SK-N-SH treated with all-trans-retinoic acid at 6 μM for 48 hours (cell line): ENCODE results near the gene LAX1.

ENCODE experiments used
- ATAC-seq: fragments of 200-7000 bp; cut with Tn5 transposase; 3 replicates; pipeline ENCODE4 v1.9.1; 2020; ENCODE audit warnings: mild to moderate bottlenecking, moderate library complexity
- ARNTL ChIP-seq: fragments of 450-650 bp; formaldehyde crosslinking; IDR thresholded peaks from 2 replicates; pipeline ENCODE4 v1.5.0; 2020; ENCODE audit warnings: low read depth, mild to moderate bottlenecking, moderate library complexity, borderline replicate concordance
- BACH2 ChIP-seq: fragments of 250-450 bp; sonication (Bioruptor Pico); IDR thresholded peaks from 2 replicates; pipeline ENCODE4 v1.9.0; 2021; ENCODE audit warnings: mild to moderate bottlenecking, borderline replicate concordance
- CSDC2 ChIP-seq: fragments of 250-450 bp; sonication (Bioruptor Pico); IDR thresholded peaks from 2 replicates; pipeline ENCODE4 v1.5.0; 2020; ENCODE audit warnings: mild to moderate bottlenecking, moderate library complexity
- ESRRG ChIP-seq: fragments of 250-450 bp; sonication (Bioruptor Pico); IDR thresholded peaks from 2 replicates; pipeline ENCODE4 v1.6.1; 2021; ENCODE audit warnings: mild to moderate bottlenecking
- GLIS3 ChIP-seq: fragments of 250-450 bp; sonication (Bioruptor Pico); IDR thresholded peaks from 2 replicates; pipeline ENCODE4 v1.5.0; 2020; ENCODE audit warnings: mild to moderate bottlenecking, moderate library complexity
- ISL1 ChIP-seq: fragments of 250-450 bp; sonication (Bioruptor Pico); IDR thresholded peaks from 2 replicates; pipeline ENCODE4 v2.1.2; 2022; ENCODE audit warnings: mild to moderate bottlenecking, moderate library complexity
- OSR1 ChIP-seq: fragments of 250-450 bp; sonication (Bioruptor Pico); IDR thresholded peaks from 2 replicates; pipeline ENCODE4 v1.8.0; 2022; ENCODE audit warnings: moderate library complexity, mild to moderate bottlenecking, inconsistent platforms
- PPARA ChIP-seq: fragments of 250-450 bp; sonication (Bioruptor Pico); IDR thresholded peaks from 2 replicates; pipeline ENCODE4 v1.5.0; 2020; ENCODE audit warnings: mild to moderate bottlenecking, borderline replicate concordance
- RARB ChIP-seq: fragments of 250-450 bp; sonication (Bioruptor Pico); IDR thresholded peaks from 2 replicates; pipeline ENCODE4 v1.8.0; 2021; ENCODE audit warnings: mild to moderate bottlenecking, moderate library complexity
- SNAI2 ChIP-seq: fragments of 250-450 bp; sonication (Bioruptor Pico); IDR thresholded peaks from 2 replicates; pipeline ENCODE4 v1.5.0; 2020; ENCODE audit warnings: mild to moderate bottlenecking, moderate library complexity
- TOX ChIP-seq: fragments of 250-450 bp; sonication (Bioruptor Pico); IDR thresholded peaks from 2 replicates; pipeline ENCODE4 v1.8.0; 2021; ENCODE audit warnings: mild to moderate bottlenecking, moderate library complexity, borderline replicate concordance
- ZC3H10 ChIP-seq: fragments of 250-450 bp; sonication (Bioruptor Pico); IDR thresholded peaks from 2 replicates; pipeline ENCODE4 v1.5.1; 2021; ENCODE audit warnings: mild to moderate bottlenecking, moderate library complexity
- ZFP3 ChIP-seq: fragments of 250-450 bp; sonication (Bioruptor Pico); IDR thresholded peaks from 2 replicates; pipeline ENCODE4 v1.5.0; 2020; ENCODE audit warnings: mild to moderate bottlenecking, moderate library complexity
- ZFP30 ChIP-seq: fragments of 450-650 bp; formaldehyde crosslinking; IDR thresholded peaks from 2 replicates; pipeline ENCODE4 v1.5.0; 2022; ENCODE audit warnings: mild to moderate bottlenecking, moderate library complexity
- ZNF565 ChIP-seq: fragments of 450-650 bp; formaldehyde crosslinking; conservative IDR thresholded peaks from 2 replicates; pipeline ENCODE4 v1.5.0; 2020; ENCODE audit warnings: low read depth, mild to moderate bottlenecking, moderate library complexity
- ZNF70 ChIP-seq: fragments of 450-650 bp; formaldehyde crosslinking; IDR thresholded peaks from 2 replicates; pipeline ENCODE4 v1.5.0; 2020; ENCODE audit warnings: mild to moderate bottlenecking, moderate library complexity
- ZNF8 ChIP-seq: fragments of 450-650 bp; formaldehyde crosslinking; IDR thresholded peaks from 2 replicates; pipeline ENCODE4 v1.5.0; 2020; ENCODE audit warnings: mild to moderate bottlenecking, moderate library complexity
- TF ChIP-seq, protein P1 (sequence below): fragments of 250-450 bp; sonication (Bioruptor Pico); IDR thresholded peaks from 2 replicates; pipeline ENCODE4 v1.8.0; 2021; ENCODE audit warnings: low read depth, mild to moderate bottlenecking, moderate library complexity, borderline replicate concordance
- TF ChIP-seq, protein P2 (sequence below): fragments of 250-450 bp; sonication (Bioruptor Pico); IDR thresholded peaks from 2 replicates; pipeline ENCODE4 v1.5.0; 2020; ENCODE audit warnings: mild to moderate bottlenecking, moderate library complexity
- TF ChIP-seq, protein P3 (sequence below): fragments of 250-450 bp; sonication (Bioruptor Pico); IDR thresholded peaks from 2 replicates; pipeline ENCODE4 v1.5.1; 2020; ENCODE audit warnings: low read depth, mild to moderate bottlenecking, moderate library complexity
- TF ChIP-seq, protein P4 (sequence below): fragments of 250-450 bp; sonication (Bioruptor Pico); IDR thresholded peaks from 2 replicates; pipeline ENCODE4 v1.8.0; 2020; ENCODE audit warnings: mild to moderate bottlenecking, moderate library complexity, borderline replicate concordance
- TF ChIP-seq, protein P5 (sequence below): fragments of 250-450 bp; sonication (Bioruptor Pico); IDR thresholded peaks from 2 replicates; pipeline ENCODE4 v1.5.1; 2021; ENCODE audit warnings: mild to moderate bottlenecking, moderate library complexity

LAX1 gene

DNA sequence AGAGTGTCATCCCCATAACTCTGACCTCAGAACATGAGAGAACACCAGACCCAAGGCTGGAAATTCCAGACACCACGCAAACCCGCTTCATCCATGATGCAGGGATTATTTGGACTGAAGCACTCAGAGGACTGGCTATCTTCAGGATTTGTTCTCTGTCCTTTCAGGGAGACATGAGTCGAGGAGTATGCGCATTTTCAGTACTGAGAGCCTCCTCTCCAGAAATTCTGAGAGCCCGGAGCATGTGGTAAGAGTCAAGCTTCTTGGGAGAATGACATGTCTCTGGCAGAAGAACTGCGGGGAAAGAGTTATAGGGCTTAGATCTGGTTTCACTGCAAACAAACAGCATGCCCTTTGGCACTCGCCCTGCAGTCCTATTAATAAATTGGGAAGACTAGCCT, 6.9 kb downstream of the LAX1 start:
- no peak for ATAC-seq
- no peak for TF ChIP-seq ZNF565 (CRISPR knock-in tag)
- TF ChIP-seq GLIS3, result no peak
- no peak for TF ChIP-seq SNAI2
- TF ChIP-seq, protein P1, sequence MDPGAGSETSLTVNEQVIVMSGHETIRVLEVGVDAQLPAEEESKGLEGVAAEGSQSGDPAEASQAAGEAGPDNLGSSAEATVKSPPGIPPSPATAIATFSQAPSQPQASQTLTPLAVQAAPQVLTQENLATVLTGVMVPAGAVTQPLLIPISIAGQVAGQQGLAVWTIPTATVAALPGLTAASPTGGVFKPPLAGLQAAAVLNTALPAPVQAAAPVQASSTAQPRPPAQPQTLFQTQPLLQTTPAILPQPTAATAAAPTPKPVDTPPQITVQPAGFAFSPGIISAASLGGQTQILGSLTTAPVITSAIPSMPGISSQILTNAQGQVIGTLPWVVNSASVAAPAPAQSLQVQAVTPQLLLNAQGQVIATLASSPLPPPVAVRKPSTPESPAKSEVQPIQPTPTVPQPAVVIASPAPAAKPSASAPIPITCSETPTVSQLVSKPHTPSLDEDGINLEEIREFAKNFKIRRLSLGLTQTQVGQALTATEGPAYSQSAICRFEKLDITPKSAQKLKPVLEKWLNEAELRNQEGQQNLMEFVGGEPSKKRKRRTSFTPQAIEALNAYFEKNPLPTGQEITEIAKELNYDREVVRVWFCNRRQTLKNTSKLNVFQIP (CRISPR knock-in tag), result no peak
- TF ChIP-seq OSR1, result no peak
- TF ChIP-seq, protein P2, sequence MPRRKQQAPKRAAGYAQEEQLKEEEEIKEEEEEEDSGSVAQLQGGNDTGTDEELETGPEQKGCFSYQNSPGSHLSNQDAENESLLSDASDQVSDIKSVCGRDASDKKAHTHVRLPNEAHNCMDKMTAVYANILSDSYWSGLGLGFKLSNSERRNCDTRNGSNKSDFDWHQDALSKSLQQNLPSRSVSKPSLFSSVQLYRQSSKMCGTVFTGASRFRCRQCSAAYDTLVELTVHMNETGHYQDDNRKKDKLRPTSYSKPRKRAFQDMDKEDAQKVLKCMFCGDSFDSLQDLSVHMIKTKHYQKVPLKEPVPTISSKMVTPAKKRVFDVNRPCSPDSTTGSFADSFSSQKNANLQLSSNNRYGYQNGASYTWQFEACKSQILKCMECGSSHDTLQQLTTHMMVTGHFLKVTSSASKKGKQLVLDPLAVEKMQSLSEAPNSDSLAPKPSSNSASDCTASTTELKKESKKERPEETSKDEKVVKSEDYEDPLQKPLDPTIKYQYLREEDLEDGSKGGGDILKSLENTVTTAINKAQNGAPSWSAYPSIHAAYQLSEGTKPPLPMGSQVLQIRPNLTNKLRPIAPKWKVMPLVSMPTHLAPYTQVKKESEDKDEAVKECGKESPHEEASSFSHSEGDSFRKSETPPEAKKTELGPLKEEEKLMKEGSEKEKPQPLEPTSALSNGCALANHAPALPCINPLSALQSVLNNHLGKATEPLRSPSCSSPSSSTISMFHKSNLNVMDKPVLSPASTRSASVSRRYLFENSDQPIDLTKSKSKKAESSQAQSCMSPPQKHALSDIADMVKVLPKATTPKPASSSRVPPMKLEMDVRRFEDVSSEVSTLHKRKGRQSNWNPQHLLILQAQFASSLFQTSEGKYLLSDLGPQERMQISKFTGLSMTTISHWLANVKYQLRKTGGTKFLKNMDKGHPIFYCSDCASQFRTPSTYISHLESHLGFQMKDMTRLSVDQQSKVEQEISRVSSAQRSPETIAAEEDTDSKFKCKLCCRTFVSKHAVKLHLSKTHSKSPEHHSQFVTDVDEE (CRISPR knock-in tag), result no peak
- TF ChIP-seq, protein P3, sequence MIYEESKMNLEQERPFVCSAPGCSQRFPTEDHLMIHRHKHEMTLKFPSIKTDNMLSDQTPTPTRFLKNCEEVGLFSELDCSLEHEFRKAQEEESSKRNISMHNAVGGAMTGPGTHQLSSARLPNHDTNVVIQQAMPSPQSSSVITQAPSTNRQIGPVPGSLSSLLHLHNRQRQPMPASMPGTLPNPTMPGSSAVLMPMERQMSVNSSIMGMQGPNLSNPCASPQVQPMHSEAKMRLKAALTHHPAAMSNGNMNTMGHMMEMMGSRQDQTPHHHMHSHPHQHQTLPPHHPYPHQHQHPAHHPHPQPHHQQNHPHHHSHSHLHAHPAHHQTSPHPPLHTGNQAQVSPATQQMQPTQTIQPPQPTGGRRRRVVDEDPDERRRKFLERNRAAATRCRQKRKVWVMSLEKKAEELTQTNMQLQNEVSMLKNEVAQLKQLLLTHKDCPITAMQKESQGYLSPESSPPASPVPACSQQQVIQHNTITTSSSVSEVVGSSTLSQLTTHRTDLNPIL (CRISPR knock-in tag), result no peak
- TF ChIP-seq, protein P4, sequence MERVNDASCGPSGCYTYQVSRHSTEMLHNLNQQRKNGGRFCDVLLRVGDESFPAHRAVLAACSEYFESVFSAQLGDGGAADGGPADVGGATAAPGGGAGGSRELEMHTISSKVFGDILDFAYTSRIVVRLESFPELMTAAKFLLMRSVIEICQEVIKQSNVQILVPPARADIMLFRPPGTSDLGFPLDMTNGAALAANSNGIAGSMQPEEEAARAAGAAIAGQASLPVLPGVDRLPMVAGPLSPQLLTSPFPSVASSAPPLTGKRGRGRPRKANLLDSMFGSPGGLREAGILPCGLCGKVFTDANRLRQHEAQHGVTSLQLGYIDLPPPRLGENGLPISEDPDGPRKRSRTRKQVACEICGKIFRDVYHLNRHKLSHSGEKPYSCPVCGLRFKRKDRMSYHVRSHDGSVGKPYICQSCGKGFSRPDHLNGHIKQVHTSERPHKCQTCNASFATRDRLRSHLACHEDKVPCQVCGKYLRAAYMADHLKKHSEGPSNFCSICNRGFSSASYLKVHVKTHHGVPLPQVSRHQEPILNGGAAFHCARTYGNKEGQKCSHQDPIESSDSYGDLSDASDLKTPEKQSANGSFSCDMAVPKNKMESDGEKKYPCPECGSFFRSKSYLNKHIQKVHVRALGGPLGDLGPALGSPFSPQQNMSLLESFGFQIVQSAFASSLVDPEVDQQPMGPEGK, result no peak
- TF ChIP-seq PPARA (CRISPR knock-in tag), result no peak
- TF ChIP-seq CSDC2, result no peak
- no peak for TF ChIP-seq ZFP30 (CRISPR knock-in tag)
- TF ChIP-seq ISL1 (CRISPR knock-in tag), result no peak
- no peak for TF ChIP-seq TOX (CRISPR knock-in tag)
- TF ChIP-seq ZNF70 (CRISPR knock-in tag), result no peak
- no peak for TF ChIP-seq ESRRG

DNA sequence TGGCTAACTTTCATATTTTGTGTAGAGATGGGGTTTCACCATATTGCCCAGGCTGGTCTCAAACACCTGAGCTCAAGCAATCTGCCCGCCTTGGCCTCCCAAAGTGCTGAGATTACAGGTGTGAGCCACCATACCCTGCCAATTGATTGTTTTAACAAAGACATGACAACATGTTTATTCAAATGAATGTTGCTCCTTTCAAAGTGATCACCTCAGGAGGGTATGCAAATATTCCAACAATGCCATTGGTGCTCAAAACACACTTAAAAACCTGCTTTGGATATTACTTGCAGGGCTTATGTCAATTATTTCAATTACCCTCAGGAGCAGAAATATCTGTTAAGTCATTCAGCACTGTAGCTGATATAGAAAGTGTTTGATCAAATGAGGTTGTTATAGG, 7.9 kb downstream of the LAX1 start:
- no peak for TF ChIP-seq ZFP3 (CRISPR knock-in tag)
- no peak for TF ChIP-seq ARNTL (CRISPR knock-in tag)
- TF ChIP-seq OSR1, result no peak
- TF ChIP-seq RARB, result no peak
- TF ChIP-seq ISL1 (CRISPR knock-in tag), result no peak
- TF ChIP-seq, protein P5, sequence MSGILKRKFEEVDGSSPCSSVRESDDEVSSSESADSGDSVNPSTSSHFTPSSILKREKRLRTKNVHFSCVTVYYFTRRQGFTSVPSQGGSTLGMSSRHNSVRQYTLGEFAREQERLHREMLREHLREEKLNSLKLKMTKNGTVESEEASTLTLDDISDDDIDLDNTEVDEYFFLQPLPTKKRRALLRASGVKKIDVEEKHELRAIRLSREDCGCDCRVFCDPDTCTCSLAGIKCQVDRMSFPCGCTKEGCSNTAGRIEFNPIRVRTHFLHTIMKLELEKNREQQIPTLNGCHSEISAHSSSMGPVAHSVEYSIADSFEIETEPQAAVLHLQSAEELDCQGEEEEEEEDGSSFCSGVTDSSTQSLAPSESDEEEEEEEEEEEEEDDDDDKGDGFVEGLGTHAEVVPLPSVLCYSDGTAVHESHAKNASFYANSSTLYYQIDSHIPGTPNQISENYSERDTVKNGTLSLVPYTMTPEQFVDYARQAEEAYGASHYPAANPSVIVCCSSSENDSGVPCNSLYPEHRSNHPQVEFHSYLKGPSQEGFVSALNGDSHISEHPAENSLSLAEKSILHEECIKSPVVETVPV (CRISPR knock-in tag), result no peak
- TF ChIP-seq PPARA (CRISPR knock-in tag), result no peak
- TF ChIP-seq ZNF565 (CRISPR knock-in tag), result no peak
- TF ChIP-seq ZNF8 (CRISPR knock-in tag), result no peak
- no peak for TF ChIP-seq CSDC2
- no peak for TF ChIP-seq ZFP30 (CRISPR knock-in tag)
- no peak for TF ChIP-seq BACH2 (CRISPR knock-in tag)
- no peak for TF ChIP-seq ZC3H10 (CRISPR knock-in tag)
- TF ChIP-seq, protein P3 (CRISPR knock-in tag), result no peak
- TF ChIP-seq, protein P1 (CRISPR knock-in tag), result no peak
- ATAC-seq, result no peak
